Activated CD8-positive, alpha-beta memory T cell treated with anti-CD3 and anti-CD28 coated beads for 4 hours (primary cell): ENCODE results near the gene AHSG.
"Not testable (repeated sequence)": the region's sequence is repeated elsewhere in the genome, so short reads cannot be mapped to it uniquely, and the experiment has no call there.

Experiments used
- DNase-seq, 2 donors: peaks; one replicate each; pipeline ENCODE4 v3.0.0-alpha.2; 2020; ENCODE audit warnings: low read depth in 2 of 2

AHSG gene

GRCh38 chr3:186617036-186617946 lies 4.4 kb downstream of the AHSG start:
- DNase-seq = peak; percentile 60 to 65

DNA sequence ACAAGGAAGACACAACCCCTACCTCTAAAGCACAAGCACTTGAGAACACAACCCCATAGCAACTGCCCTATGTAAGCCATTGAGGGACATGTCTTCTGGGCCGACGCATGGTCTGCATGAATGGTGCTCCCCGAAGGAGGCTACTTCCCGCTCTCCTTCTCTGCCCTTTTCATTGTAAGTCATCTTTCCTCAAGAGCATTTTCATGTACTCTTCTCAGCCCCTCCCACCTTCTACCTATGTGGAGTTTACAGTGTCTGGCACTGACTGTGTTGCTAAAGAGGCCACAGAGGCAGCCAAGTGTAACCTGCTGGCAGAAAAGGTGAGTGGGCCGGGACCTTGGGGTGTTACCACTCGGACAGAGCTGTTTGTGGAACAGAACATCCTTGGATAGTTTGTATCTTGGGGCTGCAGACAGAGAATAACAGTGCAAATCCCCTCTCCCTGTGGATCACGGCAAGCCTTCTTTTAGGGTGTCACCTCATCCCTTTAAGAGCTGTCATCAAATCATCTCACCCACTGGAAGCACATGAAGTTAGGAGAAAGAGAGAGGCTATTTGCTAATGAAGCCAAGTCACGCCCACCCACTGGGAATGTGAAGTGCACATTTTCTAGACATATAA lies 5.6 kb downstream of the AHSG start:
- DNase-seq = no peak

DNA sequence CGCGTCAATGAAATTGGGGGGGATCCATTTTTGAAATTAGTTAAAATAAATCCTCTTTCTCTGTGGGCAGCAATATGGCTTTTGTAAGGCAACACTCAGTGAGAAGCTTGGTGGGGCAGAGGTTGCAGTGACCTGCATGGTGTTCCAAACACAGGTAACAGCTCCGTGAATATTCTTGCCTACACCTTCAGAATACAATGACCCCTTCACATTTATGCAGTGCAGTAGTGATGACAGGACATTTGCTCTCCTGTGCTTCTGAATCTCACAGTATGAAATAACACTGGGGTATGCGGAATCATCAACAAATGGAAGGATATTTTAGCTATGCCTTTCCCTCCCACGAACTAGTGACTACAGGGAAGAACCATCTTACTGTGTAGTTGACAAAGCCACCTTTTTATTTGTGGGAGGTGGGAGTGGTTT lies 6.9 kb downstream of the AHSG start:
- no peak for DNase-seq

GRCh38 chr3:186620213-186621092 lies 7.6 kb downstream of the AHSG start:
- DNase-seq = no peak

DNA sequence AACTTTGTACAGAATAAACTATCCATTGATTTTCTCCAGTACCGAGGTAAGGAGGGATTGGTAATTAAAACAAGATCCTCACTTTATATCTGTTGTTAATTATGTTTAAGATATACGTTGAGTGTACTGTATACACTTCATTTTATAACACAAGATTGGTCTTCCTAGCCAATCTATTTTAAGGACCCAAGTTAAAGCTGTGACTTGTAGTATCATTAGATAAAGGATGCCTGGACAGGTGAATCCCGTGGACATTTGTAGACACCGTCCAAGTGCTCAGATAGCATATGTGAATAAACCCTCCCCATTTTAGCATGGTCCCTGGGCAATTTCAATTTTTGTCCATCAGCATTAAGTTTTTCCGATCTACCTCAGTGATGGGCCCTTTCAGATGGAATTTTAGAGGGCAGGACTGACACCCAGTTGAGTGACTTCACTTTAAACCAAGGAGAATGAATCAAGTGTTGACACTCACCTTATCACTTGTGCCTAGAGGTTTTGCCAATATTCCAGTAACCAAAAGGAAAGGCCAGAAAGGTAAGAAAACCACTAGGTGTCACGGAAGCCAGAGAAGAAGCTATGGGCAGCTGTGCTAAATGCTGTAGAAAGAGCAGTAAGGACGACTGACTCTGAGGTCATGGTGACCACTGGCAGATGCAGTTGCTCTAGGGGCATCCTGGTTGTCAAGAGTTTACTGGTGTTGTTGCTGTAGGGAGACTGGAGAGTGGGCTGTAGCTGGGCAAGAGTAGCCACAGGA lies 9.2 kb downstream of the AHSG start:
- no peak for DNase-seq

DNA sequence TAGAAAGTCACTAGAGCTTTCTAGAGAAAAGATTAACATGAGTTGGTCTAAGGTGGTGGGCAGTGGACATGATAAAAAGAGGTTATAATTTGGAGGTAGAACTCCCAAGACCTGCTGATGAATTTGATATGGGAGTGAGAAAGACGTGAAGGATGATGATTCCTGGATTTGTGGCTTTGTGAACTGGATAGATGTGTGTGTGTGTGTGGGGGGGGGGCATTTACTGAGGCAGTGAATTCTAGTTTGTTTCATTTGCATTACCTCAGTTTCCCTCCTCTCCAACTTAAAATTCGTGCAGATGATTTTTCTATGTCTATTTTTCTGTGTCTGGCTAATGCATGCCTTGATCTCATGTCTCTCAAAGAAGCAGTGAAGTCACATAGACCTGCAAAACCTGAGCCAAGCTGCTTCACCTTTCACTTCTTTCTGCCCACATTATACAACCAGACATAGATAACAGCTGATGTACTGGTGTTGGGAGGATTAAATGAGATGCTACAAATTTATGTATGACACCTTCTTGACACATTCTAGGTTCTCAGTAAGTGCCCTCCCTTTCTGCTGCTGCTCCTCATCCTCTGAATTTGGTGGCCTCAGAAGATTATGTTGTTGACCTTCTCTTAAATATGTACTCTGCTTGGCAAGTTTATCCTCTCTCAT lies 9.9 kb downstream of the AHSG start:
- no peak for DNase-seq

GRCh38 chr3:186624598-186624997 lies 11.7 kb downstream of the AHSG start:
- DNase-seq = no peak

DNA sequence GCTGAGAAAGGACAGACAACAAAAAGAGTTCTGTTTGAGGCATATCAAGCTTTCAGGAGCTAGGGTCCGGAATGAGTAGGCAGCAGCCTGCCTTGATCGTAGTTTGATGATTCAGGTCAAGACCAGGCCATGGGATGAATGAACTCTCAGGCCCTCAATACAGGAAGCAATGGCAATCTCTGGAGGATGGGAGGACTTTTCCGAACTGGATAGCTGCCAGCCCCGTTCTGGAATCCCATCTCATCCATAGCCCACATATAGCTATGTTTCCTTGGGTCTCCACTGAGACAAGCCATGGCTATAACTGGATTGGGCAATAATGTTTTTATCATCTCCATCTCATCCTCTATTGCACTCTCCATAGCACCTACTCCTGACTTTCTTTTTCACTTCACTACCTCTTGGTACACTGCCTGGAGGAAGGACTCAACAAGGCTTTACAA lies 12.8 kb downstream of the AHSG start:
- no peak for DNase-seq

GRCh38 chr3:186626254-186626847 lies 13.5 kb downstream of the AHSG start:
- DNase-seq = no peak

GRCh38 chr3:186627852-186628414 lies 15.1 kb downstream of the AHSG start:
- no peak for DNase-seq

GRCh38 chr3:186628756-186629155 lies 15.9 kb downstream of the AHSG start:
- no peak for DNase-seq

GRCh38 chr3:186630950-186631641 lies 18.2 kb downstream of the AHSG start:
- no peak for DNase-seq

DNA sequence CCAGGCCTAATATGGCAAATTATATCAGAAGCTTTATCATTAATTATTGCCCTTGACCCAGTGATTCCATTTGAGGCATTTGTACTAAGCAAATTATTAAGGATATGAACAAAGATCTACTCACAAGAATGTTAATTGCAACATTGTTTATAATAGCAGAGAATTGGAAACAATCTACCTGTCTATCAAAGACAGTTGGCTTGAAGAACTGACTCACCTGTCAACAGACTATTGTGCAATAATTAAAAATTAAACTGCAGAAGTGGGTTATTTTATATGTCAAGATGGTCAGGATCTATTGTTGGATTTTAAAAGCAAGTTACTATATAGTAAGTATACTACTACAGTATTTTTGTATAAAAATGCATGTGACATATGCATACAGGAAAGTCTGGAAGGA lies 20.6 kb downstream of the AHSG start:
- no peak for DNase-seq

DNA sequence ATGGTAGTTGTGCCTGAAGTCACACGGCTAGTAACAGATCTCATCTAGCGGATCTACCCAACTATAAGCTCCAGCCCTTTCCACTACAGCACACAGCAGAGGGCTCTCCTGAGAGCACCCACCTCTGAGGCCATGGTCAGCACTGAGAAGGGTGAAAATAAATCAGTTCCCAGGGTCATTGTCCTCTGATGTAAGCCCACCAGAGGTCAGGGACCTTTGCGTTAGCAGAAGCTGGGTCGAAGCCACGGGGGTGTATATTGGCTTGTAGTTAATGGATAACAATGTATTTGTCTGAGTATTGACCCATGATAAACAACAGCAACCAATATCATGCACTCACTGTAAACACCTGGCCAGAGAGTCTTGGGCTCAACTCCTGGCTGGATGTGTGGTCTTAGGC lies 21.3 kb downstream of the AHSG start:
- DNase-seq = not testable (repeated sequence)

- DNase-seq = no peak
Observed at GRCh38 chr3:186635532-186635931, 22.7 kb downstream of the AHSG start.

DNA sequence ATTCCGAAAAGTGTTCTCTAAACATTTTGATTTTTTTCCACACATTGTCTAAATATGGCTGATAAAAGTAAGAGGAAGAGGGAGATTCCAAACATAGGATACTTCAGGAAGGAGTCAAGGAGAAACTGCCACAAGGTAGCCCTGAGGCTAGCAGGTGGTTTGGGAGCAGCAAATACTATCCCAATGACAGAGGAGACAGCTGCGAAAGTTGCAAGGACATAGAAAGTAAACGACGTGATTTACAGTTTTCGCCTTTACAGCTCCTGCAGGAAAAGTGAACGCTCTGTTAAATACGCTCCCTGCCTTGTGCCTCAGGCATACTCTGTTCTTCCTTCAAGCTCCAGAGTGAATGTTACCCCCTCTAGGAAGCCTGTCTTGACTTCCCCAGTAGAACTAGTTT lies 23.7 kb downstream of the AHSG start:
- no peak for DNase-seq

GRCh38 chr3:186637686-186638085 lies 24.8 kb downstream of the AHSG start:
- DNase-seq = no peak

DNA sequence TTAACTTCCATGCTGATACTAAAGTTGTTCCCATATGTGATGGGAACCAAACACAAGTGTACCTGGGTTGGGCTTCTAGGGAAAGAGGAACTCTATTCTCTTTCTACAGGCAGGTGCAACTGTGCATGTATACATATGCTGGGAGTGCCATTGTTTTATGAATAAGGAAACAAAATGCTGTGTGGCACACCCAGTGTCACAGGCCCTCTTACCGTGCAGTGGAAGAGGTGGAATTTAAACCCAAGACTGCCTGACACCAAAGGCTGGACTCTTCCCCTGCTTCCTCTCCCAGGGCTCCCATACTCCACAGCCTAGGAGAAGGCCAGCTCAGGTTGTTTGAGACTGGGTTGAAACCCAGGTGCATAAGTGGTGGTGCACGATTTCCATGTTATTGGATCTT lies 25.4 kb downstream of the AHSG start:
- no peak for DNase-seq

GRCh38 chr3:186639778-186640472 lies 27.1 kb downstream of the AHSG start, which contains the start of gene FETUB:
FETUB (plus strand) TSS chr3:186640399; CDS start chr3:186640461, 62 bp downstream.
- DNase-seq = no peak
